Stimulated activated CD4-positive, alpha-beta T cell treated with anti-CD3 and anti-CD28 coated beads, TNF-alpha, amount 100 ng/mL, for 48 hours (primary cell): ENCODE results near the gene CC2D1A.
"Not testable (repeated sequence)": the region's sequence is repeated elsewhere in the genome, so short reads cannot be mapped to it uniquely, and the experiment has no call there.

Experiments
- DNase-seq, 3 donors: peaks; one replicate each; pipeline ENCODE4 v3.0.0-alpha.2; 2020; ENCODE audit warnings: low read depth in 3 of 3

CC2D1A gene

DNA sequence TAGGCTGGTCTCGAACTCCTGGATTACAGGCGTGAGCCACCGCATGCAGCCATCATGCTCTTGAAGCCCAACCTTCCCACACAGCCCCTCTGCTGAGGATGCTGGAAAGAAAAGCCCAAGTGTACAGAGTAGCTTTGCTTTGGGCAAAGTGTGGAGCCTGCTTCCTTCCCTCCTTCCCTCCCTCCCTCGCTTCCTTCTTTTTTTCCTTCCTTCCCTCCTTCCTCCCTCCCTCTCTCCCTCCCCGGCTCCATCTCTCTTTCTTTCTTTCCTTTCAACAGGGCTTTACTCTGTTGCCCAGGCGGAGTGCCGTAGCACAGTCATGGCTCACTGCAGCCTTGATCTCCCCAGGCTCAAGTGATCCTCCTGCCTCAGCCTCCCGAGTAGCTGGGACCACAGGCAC is 2.7 kb downstream of the CC2D1A start:
- DNase-seq, result no peak

DNA sequence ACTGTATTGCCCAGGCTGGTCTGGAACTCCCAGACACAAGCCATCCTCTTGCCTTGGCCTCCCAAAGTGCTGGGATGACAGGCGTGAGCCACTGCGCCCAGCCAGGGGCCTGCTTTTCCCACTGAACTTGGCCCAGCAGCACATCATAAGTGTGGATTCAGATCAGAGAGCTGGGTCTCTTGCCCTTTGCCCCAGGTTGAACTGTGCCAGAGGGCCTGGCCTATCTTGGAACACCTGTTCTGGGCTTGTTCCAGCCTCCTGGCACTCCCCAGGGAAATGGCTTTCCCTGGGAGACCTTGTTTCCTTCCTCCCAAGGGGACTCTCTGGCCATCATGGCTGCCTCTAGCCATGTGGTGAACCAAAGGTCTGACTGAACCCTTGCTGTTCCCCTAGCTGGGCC is 3.4 kb downstream of the CC2D1A start:
- DNase-seq, result no peak

DNA sequence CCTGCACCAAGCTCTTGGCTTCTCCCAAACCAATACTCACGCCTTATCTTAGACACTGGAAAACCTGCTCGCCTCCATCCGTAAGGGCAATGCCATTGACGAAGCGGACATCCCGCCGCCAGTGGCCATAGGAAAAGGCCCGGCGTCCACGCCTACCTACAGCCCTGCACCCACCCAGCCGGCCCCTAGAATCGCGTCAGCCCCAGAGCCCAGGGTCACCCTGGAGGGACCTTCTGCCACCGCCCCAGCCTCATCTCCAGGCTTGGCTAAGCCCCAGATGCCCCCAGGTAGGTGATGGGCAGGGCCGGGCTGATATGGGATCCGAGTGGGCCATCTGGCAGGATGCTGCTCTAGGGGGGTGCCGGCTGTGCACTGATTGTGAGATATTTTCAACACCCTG is 7.4 kb downstream of the CC2D1A start:
- no peak for DNase-seq

DNA sequence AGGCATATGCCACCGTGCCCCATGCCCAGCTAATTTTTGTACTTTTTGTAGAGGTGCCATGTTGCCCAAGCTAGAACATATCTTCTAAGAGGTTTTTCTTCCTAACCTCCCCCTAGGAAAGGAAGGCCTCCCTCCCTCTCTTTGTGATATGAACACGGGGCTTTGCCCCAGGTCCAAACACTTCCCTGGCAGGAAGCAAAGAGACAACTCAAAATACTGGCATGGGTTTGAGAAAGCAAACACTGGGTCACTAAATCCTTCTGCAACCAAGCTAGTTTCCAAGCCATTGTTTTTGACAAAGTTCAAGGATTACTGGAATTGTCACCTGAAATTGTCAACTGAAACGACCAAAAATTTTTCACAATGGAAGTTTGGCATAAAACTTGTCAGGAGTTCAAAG is 8.8 kb downstream of the CC2D1A start:
- no peak for DNase-seq

DNA sequence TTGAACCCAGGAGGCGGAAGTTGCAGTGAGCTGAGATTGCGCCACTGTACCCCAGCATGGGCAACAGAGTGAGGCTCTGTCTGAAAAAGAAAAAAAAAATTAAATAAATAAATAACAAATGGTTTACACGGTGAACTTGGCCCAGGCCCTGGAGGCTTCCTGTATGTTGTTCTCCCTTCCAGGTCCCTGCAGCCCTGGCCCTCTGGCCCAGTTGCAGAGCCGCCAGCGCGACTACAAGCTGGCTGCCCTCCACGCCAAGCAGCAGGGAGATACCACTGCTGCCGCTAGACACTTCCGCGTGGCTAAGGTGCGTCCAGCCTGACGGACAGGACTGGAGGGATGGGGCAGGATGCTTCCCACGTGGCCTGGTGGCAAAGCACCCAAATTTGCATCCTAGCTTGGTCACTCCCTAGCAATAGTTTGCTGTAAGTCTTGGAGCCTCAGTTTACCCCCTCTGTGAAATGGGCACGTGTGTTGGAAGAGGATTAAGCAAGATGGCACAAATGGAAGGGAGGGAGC is 11.9 kb downstream of the CC2D1A start:
- no peak for DNase-seq

DNA sequence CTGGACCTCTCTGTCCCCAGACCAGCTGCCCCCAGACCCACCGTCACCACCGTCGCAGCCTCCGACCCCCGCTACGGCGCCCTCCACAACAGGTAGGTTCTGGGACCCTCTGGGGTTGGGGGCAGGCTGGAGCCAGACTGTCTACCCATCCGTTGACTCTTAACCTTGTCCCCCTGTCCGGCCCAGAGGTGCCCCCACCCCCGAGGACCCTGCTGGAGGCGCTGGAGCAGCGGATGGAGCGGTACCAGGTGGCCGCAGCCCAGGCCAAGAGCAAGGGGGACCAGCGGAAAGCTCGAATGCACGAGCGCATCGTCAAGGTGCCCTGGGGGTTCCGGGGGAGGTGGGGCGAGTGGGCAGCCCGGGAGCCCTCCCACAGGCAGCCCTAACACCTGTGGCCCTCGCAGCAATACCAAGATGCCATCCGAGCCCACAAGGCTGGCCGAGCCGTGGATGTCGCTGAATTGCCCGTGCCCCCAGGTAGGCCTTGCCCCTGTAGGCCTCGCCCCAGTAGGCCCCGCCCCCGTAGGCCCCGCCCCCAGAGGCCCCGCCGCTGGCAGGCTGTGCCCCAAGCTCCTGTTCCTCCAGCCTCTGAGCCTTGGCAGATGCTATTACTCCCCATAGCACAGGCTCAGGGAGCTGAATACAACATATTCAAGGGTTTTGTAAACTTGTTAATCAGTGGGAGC is 12.9 kb downstream of the CC2D1A start:
- DNase-seq, result no peak

DNA sequence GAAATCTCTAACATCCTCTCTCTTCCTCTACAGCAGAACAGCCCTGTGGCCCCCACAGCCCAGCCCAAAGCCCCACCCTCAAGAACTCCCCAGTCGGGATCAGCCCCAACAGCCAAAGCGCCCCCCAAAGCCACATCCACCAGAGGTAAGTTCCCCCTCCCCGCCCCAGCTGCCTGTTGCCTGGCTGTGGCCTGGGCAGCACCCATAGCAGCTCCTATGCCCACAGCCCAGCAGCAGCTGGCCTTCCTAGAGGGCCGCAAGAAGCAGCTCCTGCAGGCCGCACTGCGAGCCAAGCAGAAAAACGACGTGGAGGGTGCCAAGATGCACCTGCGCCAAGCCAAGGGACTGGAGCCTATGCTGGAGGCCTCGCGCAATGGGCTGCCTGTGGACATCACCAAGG is 14.5 kb downstream of the CC2D1A start:
- no peak for DNase-seq

DNA sequence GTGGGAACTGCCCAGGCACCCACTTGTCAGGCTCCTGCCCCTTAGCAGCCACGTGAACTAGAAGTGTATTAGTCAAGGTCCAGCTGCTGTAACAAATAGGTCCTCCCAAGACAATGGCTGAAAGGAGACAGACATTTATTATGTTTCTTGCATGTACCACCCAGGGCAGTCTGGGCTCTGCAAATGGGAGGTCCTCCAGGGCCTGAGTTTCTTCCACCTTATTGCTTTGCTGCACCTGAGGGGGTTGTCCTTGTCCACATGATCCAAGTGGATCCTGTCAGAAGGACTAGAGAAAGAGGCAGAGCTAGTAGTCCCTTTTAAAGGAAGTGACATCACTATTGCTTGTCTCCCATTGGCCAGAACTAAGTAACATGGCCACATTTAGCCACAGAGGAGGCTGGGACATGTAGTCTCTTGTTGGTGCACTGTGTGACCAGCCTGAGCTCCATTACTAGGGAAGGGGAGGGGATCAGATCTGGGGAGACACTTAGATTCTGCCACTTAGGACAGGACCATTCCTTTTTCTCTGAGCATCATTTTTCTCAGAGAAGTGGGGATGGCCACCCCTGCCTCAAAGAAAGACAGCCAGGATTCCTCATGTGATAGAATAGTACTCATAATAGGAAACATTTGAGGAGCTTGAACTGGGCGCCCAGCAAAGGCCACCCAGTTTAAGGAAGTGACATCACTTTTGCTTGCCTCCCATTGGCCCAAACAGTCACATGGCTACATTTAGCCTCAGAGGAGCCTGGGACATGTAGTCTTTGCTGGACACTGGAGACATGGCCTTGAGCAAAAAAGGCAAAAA is 15.1 kb downstream of the CC2D1A start:
- no peak for DNase-seq

DNA sequence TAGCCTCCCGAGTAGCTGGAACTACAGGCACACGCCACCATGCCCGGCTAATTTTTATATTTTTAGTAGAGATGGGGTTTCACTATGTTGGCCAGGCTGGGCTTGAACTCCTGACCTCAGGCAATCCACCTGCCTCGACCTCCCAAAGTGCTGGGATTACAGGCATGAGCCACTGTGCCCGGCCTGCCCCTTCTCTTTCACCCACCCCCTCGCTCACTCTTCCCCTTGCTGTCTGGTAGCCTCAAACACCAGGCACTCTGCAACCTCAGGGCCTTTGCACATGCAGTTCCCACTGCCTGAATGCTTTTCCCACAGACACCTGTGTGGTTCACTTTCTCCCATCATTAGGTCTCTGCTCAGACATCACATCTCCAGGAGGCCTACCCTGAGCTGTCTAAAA is 16.1 kb downstream of the CC2D1A start:
- DNase-seq, result not testable (repeated sequence)

DNA sequence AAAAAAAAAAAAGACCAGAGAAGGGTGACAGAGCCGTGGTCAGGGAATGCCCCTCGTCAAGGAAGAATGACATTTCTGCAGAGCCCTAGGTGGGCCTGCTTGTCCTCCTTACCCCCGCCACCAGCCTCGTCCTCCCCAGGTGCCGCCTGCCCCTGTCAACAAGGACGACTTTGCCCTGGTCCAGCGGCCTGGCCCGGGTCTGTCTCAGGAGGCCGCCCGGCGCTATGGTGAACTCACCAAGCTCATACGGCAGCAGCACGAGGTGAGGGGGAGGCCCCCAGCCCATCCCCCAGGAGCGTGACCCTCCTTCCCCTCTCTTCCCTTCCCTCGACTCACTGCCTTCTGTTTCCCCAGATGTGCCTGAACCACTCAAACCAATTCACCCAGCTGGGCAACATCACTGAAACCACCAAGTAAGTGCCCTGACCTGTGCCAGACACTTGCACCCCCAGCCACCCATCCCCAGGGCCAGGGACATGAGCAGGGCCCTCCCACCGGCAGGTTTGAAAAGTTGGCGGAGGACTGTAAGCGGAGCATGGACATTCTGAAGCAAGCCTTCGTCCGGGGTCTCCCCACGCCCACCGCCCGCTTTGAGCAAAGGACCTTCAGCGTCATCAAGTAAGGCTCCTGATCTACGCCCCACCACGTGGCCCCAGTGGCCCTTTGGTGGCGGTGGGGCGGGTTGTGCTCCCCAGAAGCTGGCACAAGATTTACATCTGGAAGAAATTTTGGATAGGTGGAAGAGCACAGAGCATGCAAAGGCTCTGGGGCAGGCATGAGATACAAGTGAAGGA is 17.4 kb downstream of the CC2D1A start:
- no peak for DNase-seq

DNA sequence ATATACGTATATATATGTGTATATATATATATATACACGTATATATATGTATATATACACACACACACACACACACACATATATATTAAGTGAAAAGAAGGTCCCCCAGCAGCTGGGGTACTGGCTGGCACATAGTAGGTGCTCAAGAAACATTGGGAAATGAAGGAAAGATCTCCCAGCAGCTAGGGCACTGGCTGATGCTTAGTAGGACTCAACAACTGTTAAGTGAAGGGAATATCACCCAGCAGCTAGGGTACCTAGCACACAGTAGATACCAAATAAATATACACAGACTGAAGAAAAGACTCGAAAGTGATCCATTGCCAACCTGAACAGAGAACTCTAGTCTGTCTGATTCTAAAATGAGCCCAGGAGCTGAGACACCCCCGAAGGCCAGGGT is 20.0 kb downstream of the CC2D1A start:
- DNase-seq, result no peak

DNA sequence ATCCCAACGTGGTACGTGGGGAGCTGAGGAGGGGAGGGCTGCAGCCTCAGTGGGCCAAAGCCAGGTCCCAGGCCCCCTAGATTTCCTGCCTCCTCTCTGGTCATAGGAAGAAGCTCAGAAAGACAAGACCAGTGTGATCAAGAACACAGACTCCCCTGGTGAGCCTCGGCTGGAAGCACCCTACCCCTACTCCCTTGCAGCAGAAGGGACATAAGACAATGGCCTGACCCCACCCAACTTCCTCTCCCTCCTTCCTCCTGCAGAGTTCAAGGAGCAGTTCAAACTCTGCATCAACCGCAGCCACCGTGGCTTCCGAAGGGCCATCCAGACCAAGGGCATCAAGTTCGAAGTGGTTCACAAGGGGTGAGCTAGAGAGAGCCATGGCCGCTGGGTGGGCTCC is 20.7 kb downstream of the CC2D1A start:
- DNase-seq, result no peak

DNA sequence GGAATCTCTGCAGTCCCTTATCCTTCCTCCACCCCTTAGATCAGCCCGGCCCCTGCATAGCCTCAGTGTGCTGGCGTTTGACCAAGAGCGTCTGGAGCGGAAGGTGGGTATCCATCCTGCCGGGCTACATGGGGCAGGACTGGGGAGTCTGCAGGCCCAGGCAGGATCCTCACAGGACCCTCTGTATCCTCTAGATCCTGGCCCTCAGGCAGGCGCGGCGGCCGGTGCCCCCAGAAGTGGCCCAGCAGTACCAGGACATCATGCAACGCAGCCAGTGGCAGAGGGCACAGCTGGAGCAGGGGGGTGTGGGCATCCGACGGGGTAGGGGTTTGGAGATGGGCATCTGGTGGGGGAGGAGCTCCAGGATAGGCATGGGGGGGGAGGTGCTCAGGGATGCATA is 23.3 kb downstream of the CC2D1A start:
- no peak for DNase-seq

DNA sequence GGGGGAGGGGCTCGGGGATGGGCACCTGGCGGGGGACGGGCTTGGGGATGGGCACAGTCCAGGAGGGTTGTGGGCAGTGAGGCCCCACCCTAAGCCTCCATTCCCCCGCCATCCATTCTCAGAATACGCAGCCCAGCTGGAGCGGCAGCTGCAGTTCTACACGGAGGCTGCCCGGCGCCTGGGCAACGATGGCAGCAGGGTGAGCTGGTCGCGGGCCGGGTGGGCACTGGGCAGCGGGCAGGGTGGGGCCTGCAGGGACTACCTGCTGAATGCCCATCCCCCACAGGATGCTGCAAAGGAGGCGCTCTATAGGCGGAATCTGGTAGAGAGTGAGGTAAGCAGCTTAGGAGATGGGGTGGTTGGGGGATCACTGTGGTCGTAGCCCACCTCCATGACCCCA is 24.0 kb downstream of the CC2D1A start:
- DNase-seq, result no peak

DNA sequence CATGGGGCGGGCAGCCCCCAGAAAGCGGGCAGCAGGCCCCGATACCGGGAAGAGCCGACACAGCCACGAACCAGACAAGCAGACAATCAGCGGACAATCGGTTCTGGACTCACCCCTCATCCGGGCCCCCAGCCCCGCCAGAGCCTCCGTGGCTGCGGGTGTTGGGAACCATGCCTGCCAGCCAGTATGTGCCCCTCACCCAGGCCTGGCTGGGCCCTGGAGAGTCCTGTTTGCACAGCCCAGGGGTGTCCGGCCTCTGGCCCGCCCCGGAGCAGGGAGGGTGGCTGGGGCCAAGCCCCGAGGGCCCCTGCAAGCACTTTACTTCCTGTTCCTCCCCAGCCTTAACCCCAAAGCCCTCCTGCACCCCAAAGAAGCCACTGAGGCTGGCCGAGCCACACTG is 24.4 kb downstream of the CC2D1A start:
- DNase-seq, result no peak

DNA sequence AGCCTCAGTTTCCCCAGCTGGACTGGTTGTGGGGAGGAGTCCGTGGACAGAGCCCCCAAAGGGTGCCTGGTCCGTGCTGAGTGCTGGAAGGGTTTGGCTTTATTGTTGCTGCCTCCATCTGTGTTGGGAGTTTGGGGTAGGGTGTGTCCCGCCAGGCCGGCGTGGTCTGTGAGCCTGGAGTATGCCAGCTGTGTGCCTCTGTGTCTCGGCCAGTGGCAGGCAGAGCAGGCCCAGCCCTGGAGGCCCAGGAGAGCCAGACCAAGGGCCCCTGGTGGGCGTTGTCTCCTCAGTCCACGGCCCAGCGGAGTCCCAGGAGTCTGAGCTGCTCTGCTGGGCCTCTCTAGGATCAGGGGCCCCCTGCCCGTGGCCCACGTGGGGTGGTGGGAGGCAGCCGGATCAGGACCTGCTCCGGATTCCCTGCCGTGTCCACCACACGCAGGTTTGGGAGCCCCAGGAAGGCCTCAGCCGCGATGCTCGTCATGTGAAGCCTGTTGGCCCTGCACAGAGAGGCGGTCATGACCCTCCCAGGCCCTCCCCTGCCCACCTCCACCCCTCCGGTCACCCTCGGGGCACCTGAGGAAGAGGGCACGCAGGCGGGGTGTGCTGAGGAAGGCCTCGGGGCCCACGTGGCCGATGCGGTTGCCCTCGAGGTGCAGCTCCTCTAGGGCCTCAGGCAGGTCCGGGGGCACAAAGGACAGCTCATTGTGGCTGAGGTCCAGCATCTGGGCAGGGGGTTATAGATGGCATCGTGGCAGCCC is 25.6 kb downstream of the CC2D1A start:
- DNase-seq, result no peak

DNA sequence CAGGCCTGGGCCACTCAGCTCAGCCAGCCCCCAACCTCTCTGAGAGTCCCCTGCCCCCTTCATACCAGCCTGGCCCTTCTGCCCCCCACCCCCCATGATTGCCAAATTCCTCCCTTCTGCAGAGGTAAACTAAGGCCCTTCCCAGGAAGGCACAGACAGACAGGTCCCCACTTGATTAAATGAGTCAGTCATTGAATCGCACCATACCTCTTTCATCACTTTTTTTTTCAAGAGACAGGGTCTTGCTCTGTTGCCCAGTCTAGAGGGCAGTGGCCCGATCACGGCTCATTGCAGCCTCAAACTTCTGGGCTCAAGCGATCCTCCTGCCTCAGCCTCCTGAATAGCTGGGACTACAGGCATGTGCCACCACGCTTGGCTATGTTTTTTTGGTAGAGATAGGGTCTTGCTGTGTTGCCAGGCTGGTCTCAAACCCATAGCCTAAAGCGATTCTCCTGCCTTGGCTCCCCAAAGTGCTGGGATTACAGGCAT is 26.2 kb downstream of the CC2D1A start:
- DNase-seq, result no peak

DNA sequence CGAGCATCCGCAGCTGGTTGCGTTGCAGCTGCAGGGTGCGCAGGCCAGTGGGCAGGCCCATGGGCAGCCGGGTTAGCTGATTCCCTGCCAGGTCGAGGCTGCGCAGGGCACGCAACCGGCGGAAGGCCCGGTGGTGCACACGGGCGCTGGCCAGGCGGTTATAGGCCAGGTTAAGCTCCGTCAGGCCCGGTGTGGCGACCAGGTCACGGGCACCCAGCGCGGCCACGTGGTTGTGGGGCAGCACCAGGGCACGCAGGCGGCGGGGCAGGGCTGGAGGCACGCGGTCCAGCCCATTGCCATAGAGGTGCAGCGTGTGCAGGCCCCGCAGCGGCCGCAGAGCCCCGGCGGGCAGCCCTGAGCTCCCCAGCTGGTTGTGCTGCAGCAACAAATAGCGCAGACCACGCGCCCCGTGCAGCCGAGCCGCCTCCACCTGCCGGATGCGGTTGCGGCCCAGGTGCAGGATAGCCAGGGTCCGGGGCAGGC is 27.0 kb downstream of the CC2D1A start:
- no peak for DNase-seq

DNA sequence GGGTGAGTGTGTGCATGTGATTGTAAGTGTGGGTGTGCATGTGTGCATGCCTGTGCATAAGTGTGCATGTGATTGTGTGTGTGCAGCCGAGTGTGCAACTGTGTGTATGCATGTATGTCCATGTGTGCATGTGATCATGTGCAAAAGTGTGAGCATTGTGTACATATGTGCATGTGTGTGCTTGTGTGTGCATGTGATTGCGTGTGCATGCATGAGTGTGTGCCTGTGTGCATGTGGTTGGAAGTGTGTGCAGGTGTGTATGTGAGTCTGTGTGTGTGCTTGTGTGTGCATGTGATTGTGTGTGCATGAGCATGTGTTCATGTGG is 28.7 kb downstream of the CC2D1A start:
- no peak for DNase-seq

DNA sequence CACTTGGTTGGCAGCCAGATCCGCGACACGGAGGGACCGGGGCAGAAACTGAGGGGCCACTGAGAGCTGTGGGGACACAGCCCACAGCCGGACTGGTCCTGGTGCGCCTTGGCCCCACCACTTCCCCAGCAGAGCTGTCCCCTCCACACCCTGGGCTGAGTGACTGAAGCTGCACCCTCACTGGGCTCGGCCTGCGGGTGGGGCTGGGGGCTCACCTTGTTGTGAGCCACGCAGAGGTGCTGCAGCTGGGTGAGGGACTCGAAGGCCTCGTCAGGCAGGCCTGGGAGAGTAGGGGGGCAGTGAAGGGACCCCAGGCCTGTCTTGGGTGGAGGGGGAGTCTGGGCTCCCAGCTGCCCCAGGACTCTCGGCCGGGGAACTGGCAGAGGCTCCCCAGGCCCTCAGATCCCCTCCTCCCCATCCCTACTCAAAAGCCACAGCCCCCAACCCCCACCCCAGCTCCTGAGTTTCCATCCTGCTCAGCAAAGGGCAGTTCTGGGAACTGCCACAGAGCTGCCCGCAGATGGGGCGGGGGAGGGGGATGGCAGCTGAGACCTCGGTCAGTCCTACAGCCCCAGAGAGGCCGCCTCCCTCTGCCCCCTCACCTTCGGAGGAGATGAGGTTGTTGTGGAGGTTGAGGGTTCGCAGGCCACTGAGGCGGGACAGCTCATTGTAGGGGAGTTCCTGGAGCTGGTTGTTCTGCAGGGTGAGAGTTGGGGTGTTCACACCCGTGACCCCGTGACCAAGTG is 29.9 kb downstream of the CC2D1A start:
- DNase-seq, result no peak
